ENCODE results near the gene KCTD8. TPM values are rescaled to one million over a fixed set of nuclear protein-coding genes. Genes with fewer than 3 reads are reported as not detected.

KCTD8 gene
- total RNA-seq, 1 donor from 2014 or later: 7.1 TPM

GRCh38 chr4:44434247-44434646 is 14.4 kb downstream of the KCTD8 start:
- no peak overlapping the region for H3K4me3 Mint-ChIP-seq
- H3K9me3 Mint-ChIP-seq: no peaks in the 10 kb centered on the region
- TF ChIP-seq CTCF (IDR thresholded peaks at IDR 0.05; ENCODE audit: unreplicated experiment): no peak
- H3K27me3 Mint-ChIP-seq (ENCODE audit: low read depth): peaks cover 6% of the 10 kb centered on the region
- peaks cover 4% of the 10 kb centered on the region for H3K4me1 Mint-ChIP-seq
- no peaks in the 10 kb centered on the region for H3K36me3 Mint-ChIP-seq
- DNase-seq (ENCODE audit: low spot score in 2 of 2, unreplicated experiment in 2 of 2): no peak
- H3K27ac Mint-ChIP-seq: no peak overlapping the region

- H3K9me3 Mint-ChIP-seq: no peaks in the 10 kb centered on the region
- no peak overlapping the region for H3K4me3 Mint-ChIP-seq
- no peaks in the 10 kb centered on the region for H3K36me3 Mint-ChIP-seq
- no peak for DNase-seq (ENCODE audit: low spot score in 2 of 2, unreplicated experiment in 2 of 2)
- peaks cover 1% of the 10 kb centered on the region for H3K27me3 Mint-ChIP-seq (ENCODE audit: low read depth)
- no peak for TF ChIP-seq CTCF (IDR thresholded peaks at IDR 0.05; ENCODE audit: unreplicated experiment)
- H3K4me1 Mint-ChIP-seq: no peaks in the 10 kb centered on the region
- H3K27ac Mint-ChIP-seq: no peak overlapping the region
Measured at GRCh38 chr4:44425614-44426208, 22.9 kb downstream of the KCTD8 start.

- H3K27me3 Mint-ChIP-seq (ENCODE audit: low read depth): no peaks in the 10 kb centered on the region
- no peak overlapping the region for H3K27ac Mint-ChIP-seq
- H3K36me3 Mint-ChIP-seq: no peaks in the 10 kb centered on the region
- H3K4me3 Mint-ChIP-seq: no peak overlapping the region
- H3K9me3 Mint-ChIP-seq: no peaks in the 10 kb centered on the region
- TF ChIP-seq CTCF (IDR thresholded peaks at IDR 0.05; ENCODE audit: unreplicated experiment): no peak
- H3K4me1 Mint-ChIP-seq: no peaks in the 10 kb centered on the region
- DNase-seq (ENCODE audit: low spot score in 2 of 2, unreplicated experiment in 2 of 2): no peak
Measured at GRCh38 chr4:44422912-44423311, 25.7 kb downstream of the KCTD8 start.

- Mint-ChIP-seq H3K27me3 (ENCODE audit: low read depth) (no peaks in the 10 kb centered on the region), H3K27ac (no peak overlapping the region), H3K9me3 (no peaks in the 10 kb centered on the region), H3K4me1 (no peaks in the 10 kb centered on the region), H3K36me3 (no peaks in the 10 kb centered on the region), H3K4me3 (no peak overlapping the region)
- DNase-seq (ENCODE audit: low spot score in 2 of 2, unreplicated experiment in 2 of 2): no peak
- TF ChIP-seq CTCF (IDR thresholded peaks at IDR 0.05; ENCODE audit: unreplicated experiment): no peak
Measured at GRCh38 chr4:44421330-44422065, 27.1 kb downstream of the KCTD8 start.

- no peaks in the 10 kb centered on the region for H3K36me3 Mint-ChIP-seq
- H3K27ac Mint-ChIP-seq: no peak overlapping the region
- H3K4me3 Mint-ChIP-seq: no peak overlapping the region
- no peaks in the 10 kb centered on the region for H3K9me3 Mint-ChIP-seq
- no peak for DNase-seq (ENCODE audit: low spot score in 2 of 2, unreplicated experiment in 2 of 2)
- H3K27me3 Mint-ChIP-seq (ENCODE audit: low read depth): no peaks in the 10 kb centered on the region
- no peak for TF ChIP-seq CTCF (IDR thresholded peaks at IDR 0.05; ENCODE audit: unreplicated experiment)
- H3K4me1 Mint-ChIP-seq: no peaks in the 10 kb centered on the region
Measured at GRCh38 chr4:44415251-44415650, 33.4 kb downstream of the KCTD8 start.

All from mesothelial cell of epicardium (in vitro differentiated cells).